Measurements from ENCODE around the gene CGA. TPM values are rescaled to one million over a fixed set of nuclear protein-coding genes. Genes with fewer than 3 reads are reported as not detected.
A peak's percentile ranks its signal among the peaks of the same experiment; 100 is the strongest.
"Not testable (repeated sequence)": the region's sequence is repeated elsewhere in the genome, so short reads cannot be mapped to it uniquely, and the experiment has no call there.

Gene CGA
- not detected for total RNA-seq

- DNase-seq (ENCODE audit: low spot score) (no peak), ATAC-seq (no peak)
- H3K36me3 Mint-ChIP-seq, result no peaks in the 10 kb centered on the region
- H3K4me3 Mint-ChIP-seq, result no peak within 1 kb of the TSS
- H3K9me3 Mint-ChIP-seq, result no peaks in the 10 kb centered on the region
- peaks cover 23 to 33% of the 10 kb centered on the region in 2 donors for H3K27me3 Mint-ChIP-seq
- no peak within 1 kb of the TSS for H3K27ac Mint-ChIP-seq
- no peaks in the 10 kb centered on the region for H3K4me1 Mint-ChIP-seq (ENCODE audit: low read depth in 2 of 2)
Observed at GRCh38 chr6:87095087-87095509, at the start of gene CGA. CGA (minus strand) TSS chr6:87095106; CDS start chr6:87088200, 6,906 bp downstream.

GRCh38 chr6:87139927-87140326 lies 45.0 kb upstream of the CGA start:
- DNase-seq (ENCODE audit: low spot score); H3K9me3 Mint-ChIP-seq; H3K4me1 Mint-ChIP-seq (ENCODE audit: low read depth in 2 of 2); ATAC-seq; H3K4me3 Mint-ChIP-seq; H3K36me3 Mint-ChIP-seq; H3K27ac Mint-ChIP-seq: not testable (repeated sequence)
- peaks cover 23 to 35% of the 10 kb centered on the region in 2 donors for H3K27me3 Mint-ChIP-seq

- no peaks in the 10 kb centered on the region for H3K9me3 Mint-ChIP-seq
- peak; percentile 54 to 72 for ATAC-seq
- DNase-seq (ENCODE audit: low spot score), result peak; percentile 66
- no peak overlapping the region for H3K27ac Mint-ChIP-seq
- peaks cover 5% of the 10 kb centered on the region in 2 donors for H3K4me1 Mint-ChIP-seq (ENCODE audit: low read depth in 2 of 2)
- no peak overlapping the region for H3K4me3 Mint-ChIP-seq
- no peaks in the 10 kb centered on the region for H3K36me3 Mint-ChIP-seq
- H3K27me3 Mint-ChIP-seq, result peaks cover 23 to 35% of the 10 kb centered on the region in 2 donors
Observed at GRCh38 chr6:87139236-87139635, 44.3 kb upstream of the CGA start.

GRCh38 chr6:87136963-87137362 lies 42.1 kb upstream of the CGA start:
- ATAC-seq (no peak), DNase-seq (ENCODE audit: low spot score) (no peak)
- Mint-ChIP-seq H3K9me3 (no peaks in the 10 kb centered on the region), H3K27ac (no peak overlapping the region), H3K27me3 (peaks cover 14 to 18% of the 10 kb centered on the region in 2 donors), H3K36me3 (no peaks in the 10 kb centered on the region), H3K4me1 (ENCODE audit: low read depth in 2 of 2) (peaks cover 5% of the 10 kb centered on the region in 2 donors), H3K4me3 (no peak overlapping the region)

- H3K4me3 Mint-ChIP-seq, result no peak overlapping the region
- no peak for ATAC-seq
- H3K27ac Mint-ChIP-seq, result no peak overlapping the region
- peaks cover 10 to 17% of the 10 kb centered on the region in 2 donors for H3K27me3 Mint-ChIP-seq
- DNase-seq (ENCODE audit: low spot score), result no peak
- H3K36me3 Mint-ChIP-seq, result no peaks in the 10 kb centered on the region
- no peaks in the 10 kb centered on the region for H3K4me1 Mint-ChIP-seq (ENCODE audit: low read depth in 2 of 2)
- H3K9me3 Mint-ChIP-seq, result no peaks in the 10 kb centered on the region
Observed at GRCh38 chr6:87127737-87128136, 32.8 kb upstream of the CGA start.

- no peak for DNase-seq (ENCODE audit: low spot score)
- Mint-ChIP-seq H3K4me1 (ENCODE audit: low read depth in 2 of 2) (no peaks in the 10 kb centered on the region), H3K27ac (no peak overlapping the region), H3K36me3 (no peaks in the 10 kb centered on the region), H3K9me3 (no peaks in the 10 kb centered on the region), H3K27me3 (peaks cover 19 to 27% of the 10 kb centered on the region in 2 donors), H3K4me3 (no peak overlapping the region)
- ATAC-seq, result no peak
Observed at GRCh38 chr6:87126501-87126900, 31.6 kb upstream of the CGA start.

- no peaks in the 10 kb centered on the region for H3K9me3 Mint-ChIP-seq
- H3K36me3 Mint-ChIP-seq, result no peaks in the 10 kb centered on the region
- DNase-seq (ENCODE audit: low spot score) (no peak), ATAC-seq (no peak)
- no peak overlapping the region for H3K27ac Mint-ChIP-seq
- H3K4me1 Mint-ChIP-seq (ENCODE audit: low read depth in 2 of 2), result no peaks in the 10 kb centered on the region
- no peak overlapping the region for H3K4me3 Mint-ChIP-seq
- H3K27me3 Mint-ChIP-seq, result peaks cover 30 to 32% of the 10 kb centered on the region in 2 donors
Observed at GRCh38 chr6:87124074-87124473, 29.2 kb upstream of the CGA start.

- Mint-ChIP-seq H3K36me3 (no peaks in the 10 kb centered on the region), H3K9me3 (no peaks in the 10 kb centered on the region), H3K27ac (no peak overlapping the region), H3K4me3 (no peak overlapping the region), H3K4me1 (ENCODE audit: low read depth in 2 of 2) (no peaks in the 10 kb centered on the region), H3K27me3 (peaks cover 30 to 35% of the 10 kb centered on the region in 2 donors)
- DNase-seq (ENCODE audit: low spot score) (no peak), ATAC-seq (peak in 1 of 2 donors; percentile 11)
Observed at GRCh38 chr6:87122477-87122876, 27.6 kb upstream of the CGA start.

GRCh38 chr6:87118054-87118453 lies 23.1 kb upstream of the CGA start:
- no peaks in the 10 kb centered on the region for H3K9me3 Mint-ChIP-seq
- H3K4me1 Mint-ChIP-seq (ENCODE audit: low read depth in 2 of 2), result no peaks in the 10 kb centered on the region
- no peak overlapping the region for H3K4me3 Mint-ChIP-seq
- ATAC-seq, result no peak
- DNase-seq (ENCODE audit: low spot score), result no peak
- no peaks in the 10 kb centered on the region for H3K36me3 Mint-ChIP-seq
- no peak overlapping the region for H3K27ac Mint-ChIP-seq
- H3K27me3 Mint-ChIP-seq, result peaks cover 12 to 32% of the 10 kb centered on the region in 2 donors

GRCh38 chr6:87116922-87117321 lies 22.0 kb upstream of the CGA start:
- ATAC-seq (no peak), DNase-seq (ENCODE audit: low spot score) (no peak)
- no peak overlapping the region for H3K27ac Mint-ChIP-seq
- no peaks in the 10 kb centered on the region for H3K36me3 Mint-ChIP-seq
- no peak overlapping the region for H3K4me3 Mint-ChIP-seq
- H3K27me3 Mint-ChIP-seq, result peaks cover 7 to 28% of the 10 kb centered on the region in 2 donors
- H3K9me3 Mint-ChIP-seq, result no peaks in the 10 kb centered on the region
- no peaks in the 10 kb centered on the region for H3K4me1 Mint-ChIP-seq (ENCODE audit: low read depth in 2 of 2)

- no peak overlapping the region for H3K27ac Mint-ChIP-seq
- peak in 1 of 2 donors; percentile 86 for ATAC-seq
- H3K4me3 Mint-ChIP-seq, result no peak overlapping the region
- no peaks in the 10 kb centered on the region for H3K36me3 Mint-ChIP-seq
- no peaks in the 10 kb centered on the region for H3K9me3 Mint-ChIP-seq
- no peak for DNase-seq (ENCODE audit: low spot score)
- H3K27me3 Mint-ChIP-seq, result peaks cover 10 to 24% of the 10 kb centered on the region in 2 donors
- no peaks in the 10 kb centered on the region for H3K4me1 Mint-ChIP-seq (ENCODE audit: low read depth in 2 of 2)
Observed at GRCh38 chr6:87115402-87116135, 20.7 kb upstream of the CGA start.

GRCh38 chr6:87110636-87111035 lies 15.7 kb upstream of the CGA start:
- no peaks in the 10 kb centered on the region for H3K36me3 Mint-ChIP-seq
- H3K4me3 Mint-ChIP-seq, result no peak overlapping the region
- H3K27ac Mint-ChIP-seq, result no peak overlapping the region
- H3K4me1 Mint-ChIP-seq (ENCODE audit: low read depth in 2 of 2), result no peaks in the 10 kb centered on the region
- ATAC-seq (no peak), DNase-seq (ENCODE audit: low spot score) (no peak)
- no peaks in the 10 kb centered on the region for H3K9me3 Mint-ChIP-seq
- H3K27me3 Mint-ChIP-seq, result peaks cover 17 to 27% of the 10 kb centered on the region in 2 donors

GRCh38 chr6:87105823-87106222 lies 10.9 kb upstream of the CGA start:
- H3K4me1 Mint-ChIP-seq (ENCODE audit: low read depth in 2 of 2), result no peaks in the 10 kb centered on the region
- ATAC-seq (no peak), DNase-seq (ENCODE audit: low spot score) (no peak)
- no peaks in the 10 kb centered on the region for H3K9me3 Mint-ChIP-seq
- H3K27ac Mint-ChIP-seq, result no peak overlapping the region
- H3K27me3 Mint-ChIP-seq, result peaks cover 8 to 20% of the 10 kb centered on the region in 2 donors
- no peak overlapping the region for H3K4me3 Mint-ChIP-seq
- H3K36me3 Mint-ChIP-seq, result no peaks in the 10 kb centered on the region

- no peak for DNase-seq (ENCODE audit: low spot score)
- Mint-ChIP-seq H3K27me3 (peaks cover 8 to 12% of the 10 kb centered on the region in 2 donors), H3K27ac (no peak overlapping the region), H3K9me3 (no peaks in the 10 kb centered on the region), H3K4me3 (no peak overlapping the region), H3K4me1 (ENCODE audit: low read depth in 2 of 2) (no peaks in the 10 kb centered on the region), H3K36me3 (no peaks in the 10 kb centered on the region)
- no peak for ATAC-seq
Observed at GRCh38 chr6:87104667-87105066, 9.8 kb upstream of the CGA start.

Data from natural killer cell treated with Interleukin-12 subunit alpha and Interleukin-12 subunit beta and Interleukin-15 and Interleukin-18, amount 100 ng/mL, for 72 hours (primary cell).